ENCODE results near the gene DHX8.
"Not testable (repeated sequence)": the region's sequence is repeated elsewhere in the genome, so short reads cannot be mapped to it uniquely, and the experiment has no call there.

The DHX8 gene

DNA sequence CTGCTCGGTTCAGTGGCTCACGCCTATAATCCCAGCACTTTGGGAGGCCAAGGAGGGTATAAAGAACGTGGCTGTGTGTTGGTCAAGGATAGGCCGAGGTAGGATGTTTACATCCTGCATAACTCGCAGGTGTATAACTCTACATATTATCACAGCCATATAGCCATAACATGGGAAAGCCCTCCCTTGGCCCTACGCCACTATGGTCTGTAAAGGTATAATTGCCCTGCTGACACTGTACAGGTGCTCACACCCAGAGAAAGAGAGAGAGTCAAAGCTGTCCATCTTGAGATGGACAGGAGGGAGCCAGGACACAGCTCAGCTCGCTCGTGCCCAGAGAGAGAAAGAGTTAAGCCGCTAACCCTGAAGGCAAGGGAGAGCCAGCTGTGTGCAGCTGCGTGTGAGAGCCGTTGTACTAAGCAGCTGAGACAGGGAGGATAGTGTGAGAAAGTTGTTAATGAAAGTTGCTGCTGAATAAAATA is 30.4 kb upstream of the DHX8 start:
- no peak overlapping the region for H3K4me3 ChIP-seq (ENCODE audit: low read length)
- no peak for DNase-seq (ENCODE audit: low read depth)
- TF ChIP-seq, protein P1, sequence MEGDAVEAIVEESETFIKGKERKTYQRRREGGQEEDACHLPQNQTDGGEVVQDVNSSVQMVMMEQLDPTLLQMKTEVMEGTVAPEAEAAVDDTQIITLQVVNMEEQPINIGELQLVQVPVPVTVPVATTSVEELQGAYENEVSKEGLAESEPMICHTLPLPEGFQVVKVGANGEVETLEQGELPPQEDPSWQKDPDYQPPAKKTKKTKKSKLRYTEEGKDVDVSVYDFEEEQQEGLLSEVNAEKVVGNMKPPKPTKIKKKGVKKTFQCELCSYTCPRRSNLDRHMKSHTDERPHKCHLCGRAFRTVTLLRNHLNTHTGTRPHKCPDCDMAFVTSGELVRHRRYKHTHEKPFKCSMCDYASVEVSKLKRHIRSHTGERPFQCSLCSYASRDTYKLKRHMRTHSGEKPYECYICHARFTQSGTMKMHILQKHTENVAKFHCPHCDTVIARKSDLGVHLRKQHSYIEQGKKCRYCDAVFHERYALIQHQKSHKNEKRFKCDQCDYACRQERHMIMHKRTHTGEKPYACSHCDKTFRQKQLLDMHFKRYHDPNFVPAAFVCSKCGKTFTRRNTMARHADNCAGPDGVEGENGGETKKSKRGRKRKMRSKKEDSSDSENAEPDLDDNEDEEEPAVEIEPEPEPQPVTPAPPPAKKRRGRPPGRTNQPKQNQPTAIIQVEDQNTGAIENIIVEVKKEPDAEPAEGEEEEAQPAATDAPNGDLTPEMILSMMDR (IDR thresholded peaks at IDR 0.05; ENCODE audit: insufficient read depth, low read depth, low read length, missing control alignments), result no peak

DNA sequence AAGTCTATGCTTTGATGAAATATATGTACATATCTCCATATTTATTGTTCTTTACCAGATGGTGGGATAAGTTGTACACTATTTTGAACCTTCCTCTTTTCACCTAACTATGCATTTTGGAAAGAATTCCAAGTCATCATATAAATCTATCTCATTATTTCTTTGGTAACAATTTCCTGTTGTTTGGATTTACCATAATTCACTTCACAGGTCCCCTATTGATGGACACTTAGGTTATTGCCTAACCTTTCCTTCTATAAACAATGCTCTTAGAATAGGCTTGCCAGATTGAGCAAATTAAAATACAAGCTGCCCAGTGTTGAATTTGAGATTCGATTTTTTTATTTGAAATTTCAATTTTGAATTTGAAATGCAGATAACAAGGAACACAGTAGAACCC is 28.9 kb upstream of the DHX8 start:
- H3K4me3 ChIP-seq (ENCODE audit: low read length), result no peak overlapping the region
- no peak for DNase-seq (ENCODE audit: low read depth)
- TF ChIP-seq, protein P1 (IDR thresholded peaks at IDR 0.05; ENCODE audit: insufficient read depth, low read depth, low read length, missing control alignments), result no peak

DNA sequence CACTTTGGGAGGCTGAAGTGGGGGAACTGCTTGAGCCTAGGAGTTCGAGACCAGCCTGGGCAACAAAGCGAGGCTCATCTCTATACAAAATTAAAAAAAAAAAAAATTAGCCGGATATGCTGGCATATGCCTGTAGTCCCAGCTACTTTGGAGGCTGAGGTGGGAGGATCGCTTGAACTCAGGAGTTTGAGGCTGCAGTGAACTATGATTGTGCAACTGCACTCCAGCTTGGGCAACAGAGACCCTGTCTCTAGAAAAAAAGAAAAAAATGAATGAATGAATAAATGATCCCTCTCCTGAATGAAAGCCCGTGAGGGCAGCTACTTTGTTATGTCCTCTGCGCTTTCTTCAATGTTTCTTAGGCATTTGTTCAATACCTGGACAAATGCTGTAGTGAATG is 27.7 kb upstream of the DHX8 start:
- H3K4me3 ChIP-seq (ENCODE audit: low read length), result no peak overlapping the region
- TF ChIP-seq, protein P1 (IDR thresholded peaks at IDR 0.05; ENCODE audit: insufficient read depth, low read depth, low read length, missing control alignments), result no peak
- DNase-seq (ENCODE audit: low read depth), result no peak

DNA sequence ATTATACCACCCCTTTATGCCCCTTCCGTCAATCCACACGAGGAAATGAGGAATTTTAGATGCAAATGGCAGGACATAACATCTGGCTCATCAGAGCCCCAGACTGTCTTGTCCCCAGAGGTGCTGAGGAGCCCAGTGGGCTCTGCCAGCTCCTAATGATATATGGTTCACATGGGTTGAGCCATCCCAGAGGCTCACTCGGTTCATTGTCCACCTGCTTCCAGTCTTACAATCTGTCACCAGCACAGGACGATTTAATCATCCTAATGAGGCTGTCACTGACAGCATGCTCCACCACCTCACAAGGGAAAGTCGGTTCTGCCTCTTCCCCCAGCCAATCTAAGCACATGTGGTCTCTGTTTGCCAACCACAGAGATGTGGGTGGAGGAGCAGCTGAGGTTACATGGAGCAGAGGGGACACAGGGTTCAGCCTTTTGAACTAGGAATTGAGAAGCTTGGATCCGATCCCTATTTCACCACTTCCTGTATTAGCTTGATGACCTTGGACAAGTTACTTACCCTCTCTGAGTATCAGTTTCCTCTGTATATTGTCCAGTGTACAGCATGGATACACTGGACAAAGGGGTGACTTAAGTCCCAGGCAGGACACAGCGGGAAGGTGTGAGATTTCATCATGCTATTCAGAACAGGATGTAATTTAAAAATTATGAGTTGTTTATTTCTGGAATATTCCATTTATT is 27.0 kb upstream of the DHX8 start:
- TF ChIP-seq, protein P1 (IDR thresholded peaks at IDR 0.05; ENCODE audit: insufficient read depth, low read depth, low read length, missing control alignments), result no peak
- H3K4me3 ChIP-seq (ENCODE audit: low read length), result no peak overlapping the region
- DNase-seq (ENCODE audit: low read depth), result peak; percentile 27

DNA sequence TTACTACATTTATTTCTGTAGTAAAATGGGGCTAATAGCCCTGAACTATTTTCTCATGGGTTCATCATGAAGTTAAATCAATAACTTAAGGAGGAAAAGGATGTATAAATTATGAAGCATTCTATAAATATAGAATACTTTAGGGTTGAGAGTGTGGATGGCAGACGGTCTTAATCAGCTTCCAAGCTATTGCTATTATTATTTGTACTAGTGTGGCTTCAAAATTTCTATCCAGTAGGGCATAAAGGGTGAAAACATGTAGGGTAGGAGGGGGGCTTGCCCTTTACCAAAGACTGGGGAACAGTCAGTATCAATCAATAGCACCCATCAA is 26.4 kb upstream of the DHX8 start:
- TF ChIP-seq, protein P1 (IDR thresholded peaks at IDR 0.05; ENCODE audit: insufficient read depth, low read depth, low read length, missing control alignments), result no peak
- no peak overlapping the region for H3K4me3 ChIP-seq (ENCODE audit: low read length)

DNA sequence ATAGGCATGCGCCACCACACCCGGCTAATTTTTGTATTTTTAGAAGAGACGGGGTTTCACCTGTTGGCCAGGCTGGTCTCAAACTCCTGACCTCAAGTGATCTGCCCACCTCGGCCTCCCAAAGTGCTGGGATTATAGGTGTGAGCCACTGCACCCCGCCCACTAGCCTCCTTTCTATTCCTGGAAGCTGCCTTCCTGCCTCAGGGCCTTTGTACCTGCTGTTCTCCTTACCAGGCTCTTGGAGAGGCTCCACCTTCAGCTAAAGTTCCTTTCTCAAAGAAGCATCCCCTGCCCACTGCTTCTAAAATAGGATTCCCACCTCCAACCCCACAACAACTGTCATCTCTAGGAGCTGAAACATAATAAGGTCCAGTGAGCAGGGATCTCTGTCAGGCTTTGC is 23.9 kb upstream of the DHX8 start:
- not testable (repeated sequence) for H3K4me3 ChIP-seq (ENCODE audit: low read length); DNase-seq (ENCODE audit: low read depth)

More for the DNA sequence above, 26.4 kb upstream of the DHX8 start:
- no peak for DNase-seq (ENCODE audit: low read depth)

DNA sequence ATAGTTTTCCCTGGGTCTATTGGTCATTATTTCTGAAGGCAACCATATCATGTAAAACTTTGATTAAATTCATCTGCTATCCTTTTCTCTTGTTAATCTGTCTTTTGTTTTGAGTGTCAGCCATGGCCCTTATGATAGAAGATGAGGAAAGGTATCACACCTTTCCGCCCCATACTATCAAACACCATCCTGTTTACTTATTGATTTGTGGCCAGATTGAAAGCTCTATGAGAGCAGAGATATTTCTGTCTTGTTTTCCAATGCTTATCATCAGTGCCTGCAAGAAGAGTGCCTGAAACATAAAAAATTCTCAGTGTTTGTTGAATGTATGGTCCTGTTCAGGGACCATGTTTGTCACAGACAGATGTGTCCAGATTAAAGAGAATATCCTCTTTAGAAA is 22.6 kb upstream of the DHX8 start:
- no peak overlapping the region for H3K4me3 ChIP-seq (ENCODE audit: low read length)
- TF ChIP-seq, protein P1 (IDR thresholded peaks at IDR 0.05; ENCODE audit: insufficient read depth, low read depth, low read length, missing control alignments), result no peak
- DNase-seq (ENCODE audit: low read depth), result no peak

DNA sequence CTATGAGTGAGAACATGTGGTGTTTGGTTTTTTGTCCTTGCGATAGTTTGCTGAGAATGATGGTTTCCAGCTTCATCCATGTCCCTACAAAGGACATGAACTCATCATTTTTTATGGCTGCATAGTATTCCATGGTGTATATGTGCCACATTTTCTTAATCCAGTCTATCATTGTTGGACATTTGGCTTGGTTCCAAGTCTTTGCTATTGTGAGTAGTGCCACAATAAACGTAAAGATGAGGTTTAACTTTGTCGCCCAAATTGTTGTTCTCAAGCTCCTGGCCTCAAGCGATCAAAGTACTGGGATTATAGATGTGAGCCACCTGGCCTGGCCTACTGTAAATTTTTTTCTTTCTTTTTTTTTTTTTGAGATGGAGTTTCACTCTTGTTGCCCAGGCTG is 21.2 kb upstream of the DHX8 start:
- not testable (repeated sequence) for DNase-seq (ENCODE audit: low read depth); H3K4me3 ChIP-seq (ENCODE audit: low read length)
